ENCODE data around the gene CORO1C. TPM values are rescaled to one million over a fixed set of nuclear protein-coding genes. Genes with fewer than 3 reads are reported as not detected.
"Not testable (repeated sequence)": the region's sequence is repeated elsewhere in the genome, so short reads cannot be mapped to it uniquely, and the experiment has no call there.

CORO1C gene
- polyA plus RNA-seq, 1 experiment: 532 TPM

- no peak for DNase-seq (ENCODE audit: low read depth)
- no peak for TF ChIP-seq CTCF (IDR thresholded peaks at IDR 0.05; ENCODE audit: insufficient read depth, low read depth, low read length)
- Histone ChIP-seq H3K27me3 (ENCODE audit: control insufficient read depth, insufficient read depth, low read length) (no peaks in the 10 kb centered on the region), H3K36me3 (ENCODE audit: control insufficient read depth, insufficient read depth, low read length) (no peaks in the 10 kb centered on the region), H3K4me3 (ENCODE audit: low read depth, low read length) (no peak overlapping the region)
- CTCF ChIA-PET: interaction anchor here (12.6 kb wide), 1 partner anchor 54 kb away, joined by 460 read pairs; the partner anchor contains the start of genes ISCU and SART3
- POLR2A ChIA-PET: no interaction called here
Observed at GRCh38 chr12:108622421-108622820, 108.9 kb downstream of the CORO1C start.

- no peak for TF ChIP-seq CTCF (IDR thresholded peaks at IDR 0.05; ENCODE audit: insufficient read depth, low read depth, low read length)
- Histone ChIP-seq H3K36me3 (ENCODE audit: control insufficient read depth, insufficient read depth, low read length) (no peaks in the 10 kb centered on the region), H3K27me3 (ENCODE audit: control insufficient read depth, insufficient read depth, low read length) (no peaks in the 10 kb centered on the region), H3K4me3 (ENCODE audit: low read depth, low read length) (no peak overlapping the region)
- ChIA-PET CTCF (interaction anchor here (1.1 to 12.6 kb wide), 4 partner anchors 15 to 183 kb away, joined by 3 to 460 read pairs (median 12); partner anchors contain the start of genes ISCU and SART3), POLR2A (no interaction called here)
- no peak for DNase-seq (ENCODE audit: low read depth)
Observed at GRCh38 chr12:108621161-108621560, 110.2 kb downstream of the CORO1C start.

- DNase-seq (ENCODE audit: low read depth): no peak
- ChIA-PET POLR2A (no interaction called here), CTCF (interaction anchor here (1.1 to 12.6 kb wide), 6 partner anchors 16 to 331 kb away, joined by 3 to 460 read pairs (median 4); partner anchors contain the start of genes ISCU and SART3)
- H3K27me3 ChIP-seq (ENCODE audit: control insufficient read depth, insufficient read depth, low read length): no peaks in the 10 kb centered on the region
- no peak overlapping the region for H3K4me3 ChIP-seq (ENCODE audit: low read depth, low read length)
- no peak for TF ChIP-seq CTCF (IDR thresholded peaks at IDR 0.05; ENCODE audit: insufficient read depth, low read depth, low read length)
- H3K36me3 ChIP-seq (ENCODE audit: control insufficient read depth, insufficient read depth, low read length): no peaks in the 10 kb centered on the region
Observed at GRCh38 chr12:108620236-108620879, 111.0 kb downstream of the CORO1C start.

GRCh38 chr12:108619369-108620160, 111.8 kb downstream of the CORO1C start:
- H3K27me3 ChIP-seq (ENCODE audit: control insufficient read depth, insufficient read depth, low read length): no peaks in the 10 kb centered on the region
- no peak for TF ChIP-seq CTCF (IDR thresholded peaks at IDR 0.05; ENCODE audit: insufficient read depth, low read depth, low read length)
- CTCF ChIA-PET: interaction anchor here (0.6 to 12.6 kb wide), 14 partner anchors 9 to 435 kb away, joined by 3 to 460 read pairs (median 5); partner anchors contain the start of genes ISCU and SART3
- no peak overlapping the region for H3K4me3 ChIP-seq (ENCODE audit: low read depth, low read length)
- POLR2A ChIA-PET: no interaction called here
- no peak for DNase-seq (ENCODE audit: low read depth)
- no peaks in the 10 kb centered on the region for H3K36me3 ChIP-seq (ENCODE audit: control insufficient read depth, insufficient read depth, low read length)

GRCh38 chr12:108618953-108619274, 112.4 kb downstream of the CORO1C start:
- DNase-seq (ENCODE audit: low read depth); POLR2A ChIA-PET; H3K27me3 ChIP-seq (ENCODE audit: control insufficient read depth, insufficient read depth, low read length); H3K4me3 ChIP-seq (ENCODE audit: low read depth, low read length); H3K36me3 ChIP-seq (ENCODE audit: control insufficient read depth, insufficient read depth, low read length): not testable (repeated sequence)
- CTCF ChIA-PET: interaction anchor here (0.6 to 12.6 kb wide), 17 partner anchors 10 to 435 kb away, joined by 3 to 460 read pairs (median 5); partner anchors contain the start of genes ISCU and SART3

Data from BJ (cell line).